B cell (primary cell): ENCODE measurements around the gene ADK.

Experiments
- CTCF ChIP-seq: fragments of 200-600 bp; IDR thresholded peaks from one replicate; pipeline ENCODE4 v1.8.0; 2022; ENCODE audit warnings: antibody characterized with exemption, mild to moderate bottlenecking
- EZH2 ChIP-seq: IDR thresholded peaks from 2 replicates; pipeline ENCODE4 v1.6.1; 2012; ENCODE audit warnings: borderline replicate concordance, low read depth, mild to moderate bottlenecking, moderate library complexity, low read length; ENCODE audit not compliant: insufficient read depth, poor library complexity, severe bottlenecking

GRCh38 chr10:74140553-74140952 lies 10.5 kb upstream of the ADK start:
- no peak for TF ChIP-seq CTCF
- TF ChIP-seq EZH2: no peak
